Peyer's patch (tissue), 4 donors: Measurements from ENCODE around the gene ZMIZ1.

Source experiments
- CTCF ChIP-seq, 6 experiments: fragments of 450-650 bp in 4 of 6; fragments of 200-600 bp in 2 of 6; sonication (generic) in 1 of 6; IDR thresholded peaks; one replicate each; pipeline ENCODE4 v1.5.1; 2017 to 2019; ENCODE audit warnings: antibody characterized with exemption in 6 of 6, mild to moderate bottlenecking in 3 of 6, moderate library complexity in 1 of 6
- POLR2A ChIP-seq, 2 donors: fragments of 450-650 bp; IDR thresholded peaks; one replicate each; pipeline ENCODE4 v1.5.1; 2017; ENCODE audit warnings: antibody characterized with exemption in 2 of 2, mild to moderate bottlenecking in 2 of 2, moderate library complexity in 2 of 2

DNA sequence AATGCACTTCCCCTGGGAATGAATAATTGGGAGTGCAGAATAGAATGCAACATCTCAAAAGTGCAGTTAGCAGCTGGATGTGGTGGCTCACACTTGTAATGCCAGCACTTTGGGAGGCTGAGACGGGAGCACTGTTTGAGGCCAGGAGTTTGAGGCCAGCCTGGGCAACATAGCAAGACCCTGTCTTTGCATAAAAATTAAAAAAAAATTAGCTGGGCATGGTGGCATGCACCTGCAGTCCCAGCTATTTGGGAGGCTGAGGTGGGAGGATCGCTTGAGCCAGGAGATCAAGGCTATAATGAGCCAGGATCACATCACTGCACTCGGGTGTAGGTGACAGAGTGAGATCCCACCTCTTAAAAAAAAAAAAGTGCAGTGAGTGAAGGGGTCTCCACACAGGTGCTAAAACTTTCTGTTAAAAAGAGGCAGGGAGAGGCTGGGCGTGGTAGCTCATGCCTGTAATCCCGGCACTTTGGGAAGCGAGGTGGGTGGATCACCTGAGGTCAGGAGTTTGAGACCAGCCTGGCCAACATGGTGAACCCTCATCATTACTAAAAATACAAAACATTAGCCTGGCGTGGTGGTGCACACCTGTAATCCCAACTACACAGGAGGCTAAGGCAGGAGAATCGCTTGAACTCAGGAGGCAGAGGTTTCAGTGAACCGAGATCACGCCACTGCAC, 13.5 kb upstream of the ZMIZ1 start:
- TF ChIP-seq CTCF (IDR thresholded peaks at IDR 0.05) (no peak), POLR2A (IDR thresholded peaks at IDR 0.05) (no peak)
